GM21723 (cell line): Measurements from ENCODE around the gene STYXL2.
A peak's percentile ranks its signal among the peaks of the same experiment; 100 is the strongest.

Experiments used
- ATAC-seq: cut with Tn5 transposase; IDR thresholded peaks from one replicate; pipeline ENCODE4 v1.9.1; 2021; ENCODE audit warnings: mild to moderate bottlenecking, moderate library complexity; ENCODE audit not compliant: unreplicated experiment

The STYXL2 gene

GRCh38 chr1:167093846-167094516 lies at the start of gene STYXL2:
Gene STYXL2, plus strand, starts transcription at chr1:167094075. Its CDS starts 775 bp downstream, at chr1:167094850.
- ATAC-seq = no peak

GRCh38 chr1:167051907-167052306 lies 42.0 kb upstream of the STYXL2 start:
- ATAC-seq = no peak

- ATAC-seq = no peak
Measured at GRCh38 chr1:167052389-167052788, 41.5 kb upstream of the STYXL2 start.

GRCh38 chr1:167054531-167054930 lies 39.3 kb upstream of the STYXL2 start:
- ATAC-seq = no peak

- no peak for ATAC-seq
Measured at GRCh38 chr1:167054946-167055630, 38.8 kb upstream of the STYXL2 start.

GRCh38 chr1:167056529-167057231 lies 37.2 kb upstream of the STYXL2 start:
- no peak for ATAC-seq

- ATAC-seq = peak; percentile 58
Measured at GRCh38 chr1:167057241-167057688, 36.6 kb upstream of the STYXL2 start.

- peak; percentile 58 for ATAC-seq
Measured at GRCh38 chr1:167059045-167059808, 34.6 kb upstream of the STYXL2 start.

- no peak for ATAC-seq
Measured at GRCh38 chr1:167059809-167060107, 34.1 kb upstream of the STYXL2 start.

GRCh38 chr1:167060141-167061072 lies 33.5 kb upstream of the STYXL2 start:
- no peak for ATAC-seq

- ATAC-seq = no peak
Measured at GRCh38 chr1:167061073-167061464, 32.8 kb upstream of the STYXL2 start.

- ATAC-seq = no peak
Measured at GRCh38 chr1:167064621-167065020, 29.3 kb upstream of the STYXL2 start.

- ATAC-seq = no peak
Measured at GRCh38 chr1:167065471-167065870, 28.4 kb upstream of the STYXL2 start.

- ATAC-seq = peak; percentile 84
Measured at GRCh38 chr1:167066333-167067122, 27.3 kb upstream of the STYXL2 start.

GRCh38 chr1:167067904-167068303 lies 26.0 kb upstream of the STYXL2 start:
- no peak for ATAC-seq

- ATAC-seq = no peak
Measured at GRCh38 chr1:167068761-167069160, 25.1 kb upstream of the STYXL2 start.

GRCh38 chr1:167071286-167071685 lies 22.6 kb upstream of the STYXL2 start:
- no peak for ATAC-seq

GRCh38 chr1:167076136-167076710 lies 17.7 kb upstream of the STYXL2 start:
- ATAC-seq = no peak
